ENCODE data around the gene NKX1-2.

The NKX1-2 gene
- 0 reads per million in 3 experiments for total RNA-seq

DNA sequence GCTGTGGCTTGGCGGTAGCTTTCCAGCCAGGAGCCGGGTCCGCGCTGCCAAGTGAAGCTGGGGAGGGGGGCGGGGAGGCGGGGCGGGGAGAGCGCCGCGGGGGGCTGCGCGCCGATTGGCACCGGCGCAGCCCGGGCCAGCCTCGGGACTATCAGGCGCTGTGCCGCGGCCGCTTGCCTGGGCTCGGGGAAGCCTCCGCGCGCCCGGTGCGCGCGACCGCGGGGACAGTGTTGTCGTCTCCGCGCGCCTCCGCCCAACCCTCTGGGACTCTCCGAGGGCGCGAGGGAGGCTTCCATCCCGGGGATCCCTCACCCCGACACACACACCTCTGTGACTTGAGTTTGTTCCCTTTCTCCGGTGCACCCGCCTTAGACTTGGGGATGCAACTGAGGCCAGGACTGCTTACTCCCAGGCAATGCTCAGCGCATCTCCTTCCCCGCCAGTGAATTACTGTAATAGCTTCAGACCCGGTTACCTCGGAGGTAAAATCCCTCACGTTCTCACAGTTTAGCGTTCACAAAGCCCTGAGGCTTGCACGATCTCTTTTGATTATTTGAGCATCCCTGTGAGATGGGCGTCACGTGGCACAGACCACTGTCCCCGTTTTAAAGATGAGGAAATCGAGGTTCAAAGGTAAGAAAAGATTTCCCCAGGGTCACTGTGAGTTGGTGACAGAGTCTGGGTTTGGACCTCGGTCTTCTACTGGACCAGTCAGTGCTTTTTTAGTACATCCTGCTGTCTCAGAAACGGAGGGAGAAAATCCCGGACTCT lies at the start of gene NKX1-2:
Gene NKX1-2, minus strand, starts transcription at position 24 of the 771 bp plus-strand sequence. CDS start 92 bp downstream, outside the sequence.
- no peak for DNase-seq

DNA sequence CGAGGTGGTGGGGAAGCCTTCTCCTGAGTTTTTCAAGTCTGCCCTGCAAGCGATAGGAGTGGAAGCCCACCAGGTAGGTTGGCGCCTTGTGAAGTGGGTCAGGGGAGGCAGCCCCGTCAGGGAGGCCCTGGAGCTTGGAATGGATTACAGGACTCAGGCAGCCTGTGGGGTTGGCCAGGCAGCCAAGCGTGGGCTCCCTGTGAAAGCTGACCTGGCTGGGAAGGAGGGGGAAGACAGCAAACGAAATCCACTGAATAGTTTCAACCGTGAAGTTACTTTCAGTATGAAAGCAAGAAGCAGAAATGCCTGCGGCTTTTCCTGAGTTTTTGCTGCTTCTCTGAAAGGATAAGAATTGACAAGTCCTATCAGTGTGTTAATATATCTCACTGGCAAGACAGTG lies 48.2 kb upstream of the NKX1-2 start:
- DNase-seq: no peak

DNA sequence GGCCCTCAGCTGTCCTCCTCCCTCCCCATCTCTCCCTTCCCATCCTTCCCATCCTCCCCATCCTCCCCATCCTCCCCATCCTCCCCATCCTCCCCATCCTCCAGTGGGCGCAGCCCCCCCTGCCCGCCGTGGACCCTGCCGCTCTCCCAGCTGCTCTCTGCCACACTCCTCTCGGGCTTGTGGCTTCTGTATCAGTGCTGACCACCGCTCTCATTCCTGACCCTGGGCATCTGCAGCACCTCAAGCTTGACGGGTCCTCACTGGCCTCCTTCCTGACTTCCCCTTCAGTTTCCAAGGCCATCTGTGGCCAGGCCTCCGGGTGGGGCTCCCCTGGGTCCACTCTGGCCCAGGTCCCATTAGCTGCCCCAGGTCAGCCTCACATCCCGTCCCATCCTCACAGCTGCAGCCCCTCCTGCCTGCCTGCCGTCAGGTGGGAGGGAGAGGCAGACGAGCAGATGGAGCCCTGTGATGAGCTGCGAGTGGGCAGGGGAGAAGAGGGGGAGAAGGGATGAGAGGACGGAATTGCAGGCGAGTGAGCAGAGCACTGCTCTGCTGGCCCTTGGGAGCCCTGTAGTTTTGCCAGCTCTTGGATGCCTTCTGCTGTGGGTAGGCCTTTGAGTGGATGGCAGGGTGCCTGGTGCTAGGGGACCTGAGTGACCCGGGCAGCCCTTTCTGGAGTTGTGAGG lies 47.5 kb upstream of the NKX1-2 start:
- no peak for DNase-seq

DNA sequence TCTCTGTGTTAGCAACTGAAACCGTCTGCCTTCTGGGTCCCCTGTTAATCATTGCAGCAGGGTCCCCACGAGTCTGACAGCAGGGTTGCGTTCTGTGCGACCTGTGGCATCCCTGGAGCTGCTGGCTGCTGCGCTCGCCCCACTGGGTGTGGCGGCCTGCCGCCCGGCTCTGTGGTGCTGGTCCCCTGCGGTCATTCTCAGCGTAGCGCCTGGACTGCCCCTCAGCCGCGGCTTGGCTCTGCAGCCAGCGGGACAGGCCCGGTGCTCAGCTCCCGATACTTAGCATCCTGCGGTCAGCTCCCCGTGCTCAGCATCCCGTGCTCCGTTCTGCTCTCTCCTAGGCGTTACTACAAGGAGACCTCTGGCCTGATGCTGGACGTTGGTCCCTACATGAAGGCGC lies 46.8 kb upstream of the NKX1-2 start:
- DNase-seq: no peak

DNA sequence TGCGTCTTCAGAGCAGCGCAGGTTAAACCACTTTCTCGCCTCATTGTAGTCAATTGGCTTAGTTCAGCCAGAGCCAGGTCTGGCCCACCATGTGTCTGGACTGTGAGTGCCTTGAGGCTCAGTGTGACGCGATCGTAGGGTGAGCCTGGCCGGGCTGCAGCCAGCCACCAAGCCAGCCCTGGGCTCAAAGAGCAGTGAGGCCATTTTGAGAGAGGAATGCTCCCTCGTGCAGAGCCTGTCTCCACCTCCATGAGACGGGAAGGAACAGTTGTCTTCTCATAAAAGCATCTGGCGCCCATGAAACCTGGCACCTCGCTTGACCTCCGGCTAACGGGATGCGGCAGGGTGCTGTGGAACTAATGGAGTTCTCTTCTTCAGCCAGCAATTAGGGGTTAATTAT lies 46.3 kb upstream of the NKX1-2 start:
- no peak for DNase-seq

DNA sequence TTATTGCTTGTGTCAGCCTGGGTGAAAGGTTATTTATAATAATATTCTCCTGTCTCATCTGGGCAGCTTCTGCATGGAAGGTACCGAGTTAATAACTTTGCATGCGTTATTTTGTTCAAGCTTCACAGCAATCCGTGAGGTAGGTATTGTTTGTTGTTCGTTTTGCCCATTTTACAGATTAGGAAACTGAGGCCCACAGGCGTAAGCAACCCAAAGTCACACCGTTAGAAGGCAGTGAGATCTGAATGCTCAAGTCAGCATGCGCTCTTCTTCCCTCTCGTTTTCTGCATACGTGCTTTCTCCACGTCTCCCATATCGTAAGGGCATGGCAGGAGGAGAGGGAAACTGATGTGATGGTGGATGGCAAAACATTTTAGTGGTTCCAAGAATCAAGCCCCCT lies 45.9 kb upstream of the NKX1-2 start:
- no peak for DNase-seq

DNA sequence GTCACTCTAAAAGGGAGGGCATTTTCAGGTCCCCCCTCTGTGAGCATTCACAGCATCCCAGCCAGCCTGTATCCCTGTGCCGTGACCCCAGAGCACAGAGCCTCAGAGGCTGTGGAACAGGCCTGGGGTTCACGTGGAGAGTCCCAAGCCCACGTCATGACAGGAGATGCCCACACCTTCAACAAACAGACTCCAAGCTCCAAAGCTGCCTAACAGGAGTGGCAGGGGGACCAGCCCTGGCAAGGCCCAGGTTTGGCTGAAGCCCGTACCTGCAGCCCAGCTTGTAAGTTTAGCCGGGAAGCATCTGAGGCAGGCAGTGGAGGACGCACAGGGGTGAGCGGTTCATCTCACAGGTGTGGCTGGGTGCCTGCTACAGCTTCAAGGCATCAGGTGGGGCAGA lies 45.3 kb upstream of the NKX1-2 start:
- no peak for DNase-seq

DNA sequence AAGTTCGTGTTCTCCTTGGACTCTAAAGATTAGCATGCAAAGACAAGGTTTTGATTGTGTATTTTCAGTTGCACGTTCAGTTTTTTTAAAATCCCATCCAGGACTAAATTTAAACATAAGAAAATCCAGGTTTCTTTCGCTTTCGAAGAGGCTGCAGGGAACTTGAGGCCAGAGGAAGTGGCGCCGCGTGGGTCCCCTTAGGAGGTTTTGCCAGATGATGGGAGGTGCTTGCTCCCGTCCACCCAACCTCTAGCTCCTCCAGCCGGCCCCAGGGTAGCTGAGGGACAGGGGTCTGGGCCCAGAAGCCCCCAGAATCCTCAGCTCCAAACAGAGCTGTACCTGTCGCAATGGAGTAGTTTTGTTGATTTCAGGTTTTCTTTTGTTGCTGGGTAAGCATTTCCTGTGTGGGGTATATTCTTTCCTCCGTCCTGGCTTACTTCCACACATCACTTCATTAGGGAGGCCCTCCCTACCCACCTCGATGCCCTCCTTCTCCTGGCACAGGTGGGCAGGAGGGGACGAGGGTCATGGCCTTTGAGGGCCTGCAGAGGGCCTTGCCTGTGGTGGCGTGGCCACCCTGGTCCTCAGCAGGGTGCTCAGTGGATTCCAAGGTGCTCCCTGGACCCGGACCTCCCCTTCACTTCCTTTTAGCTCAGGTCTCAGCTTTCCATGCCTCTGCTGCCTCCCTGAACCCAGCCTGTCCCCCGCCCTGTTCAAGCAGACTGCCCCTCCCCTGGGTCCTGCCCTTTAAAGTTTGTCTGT lies 44.4 kb upstream of the NKX1-2 start:
- DNase-seq: no peak

DNA sequence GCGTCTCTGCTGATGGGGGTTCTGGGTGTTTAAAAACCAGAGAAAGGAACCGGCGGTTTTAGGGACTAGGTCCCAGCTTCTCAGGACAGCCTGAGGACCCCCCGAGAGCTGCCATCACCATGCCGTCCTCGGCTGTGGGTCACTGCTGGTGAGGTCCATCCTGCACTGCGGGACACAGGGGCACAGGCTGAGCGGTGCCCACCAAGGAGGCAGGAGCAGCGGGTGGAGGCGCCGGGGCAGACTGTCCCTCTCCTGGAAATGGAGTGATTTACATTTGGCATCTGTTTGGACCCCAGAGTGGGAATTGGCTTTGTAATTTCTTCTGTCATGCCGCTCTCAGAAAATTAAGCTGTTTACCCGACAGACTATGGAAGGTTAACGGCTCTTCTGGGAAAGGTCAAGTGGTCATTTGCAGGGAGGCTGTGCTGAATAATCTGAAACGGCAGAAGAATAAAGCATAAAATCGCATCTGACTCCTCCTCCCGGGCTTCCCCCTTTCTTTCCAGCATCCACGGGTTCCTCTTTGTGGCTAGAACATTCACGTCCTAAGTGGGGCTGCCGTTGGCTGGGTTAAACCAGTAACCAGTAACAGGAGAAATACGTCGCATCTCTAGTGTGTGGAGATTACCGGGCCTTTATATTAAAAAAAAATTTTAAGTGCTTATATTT lies 43.5 kb upstream of the NKX1-2 start:
- DNase-seq: no peak

DNA sequence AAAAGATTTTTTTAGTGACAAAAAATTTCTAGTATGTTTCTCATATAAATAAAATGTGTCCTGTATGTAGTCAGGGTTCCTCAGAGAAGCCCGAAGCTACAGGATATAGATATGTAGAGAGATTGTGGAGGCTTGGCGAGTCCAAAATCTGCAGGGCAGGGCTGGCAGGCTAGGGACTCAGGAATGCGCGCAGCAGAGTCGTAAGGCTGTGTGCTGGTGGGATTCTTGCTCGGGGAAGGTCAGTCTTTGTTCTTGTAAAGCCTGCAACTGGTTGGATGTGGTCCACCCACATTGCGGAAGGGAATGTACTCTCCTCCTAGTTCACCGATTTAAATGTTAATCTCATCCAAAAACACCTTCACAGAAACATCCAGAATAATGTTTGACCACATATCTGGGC lies 42.4 kb upstream of the NKX1-2 start:
- DNase-seq: no peak

DNA sequence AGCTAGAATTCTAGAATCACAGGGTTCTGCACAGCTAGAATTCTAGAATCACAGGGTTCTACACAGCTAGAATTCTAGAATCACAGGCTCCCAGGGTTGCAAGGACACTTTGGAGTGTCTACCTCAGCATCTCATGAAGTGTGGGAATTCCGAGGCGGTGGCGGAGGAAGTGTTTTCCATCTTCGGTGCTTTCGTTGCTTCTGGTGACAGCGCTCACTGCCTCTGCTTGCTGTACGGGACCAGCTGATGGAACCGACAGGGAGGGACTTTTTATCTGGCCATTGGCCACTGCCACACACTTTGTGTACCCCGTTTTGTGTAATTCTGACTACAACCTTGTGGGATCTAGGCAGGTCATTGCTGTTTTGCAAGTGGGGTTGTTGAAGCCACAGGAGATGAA lies 41.3 kb upstream of the NKX1-2 start:
- DNase-seq: no peak

DNA sequence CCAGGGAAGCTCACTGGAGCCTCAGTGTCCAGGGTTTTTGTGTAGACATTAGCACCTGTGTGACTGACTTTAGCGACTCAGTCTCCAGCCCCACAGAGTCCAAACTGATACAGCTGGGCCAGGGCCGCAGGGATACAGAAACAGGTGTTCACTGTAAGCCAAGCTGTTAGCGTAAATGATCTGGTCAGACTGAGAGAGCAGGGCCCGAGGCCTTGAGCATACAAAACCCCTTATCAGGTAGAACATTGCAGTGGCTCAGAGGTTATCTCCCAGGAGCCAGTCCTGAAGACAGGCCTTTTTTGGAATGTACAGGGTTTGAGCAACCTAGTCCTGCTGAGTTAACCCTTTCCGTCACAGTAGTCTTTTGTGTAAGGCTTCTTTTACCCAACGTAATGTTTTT lies 36.8 kb upstream of the NKX1-2 start:
- no peak for DNase-seq

DNA sequence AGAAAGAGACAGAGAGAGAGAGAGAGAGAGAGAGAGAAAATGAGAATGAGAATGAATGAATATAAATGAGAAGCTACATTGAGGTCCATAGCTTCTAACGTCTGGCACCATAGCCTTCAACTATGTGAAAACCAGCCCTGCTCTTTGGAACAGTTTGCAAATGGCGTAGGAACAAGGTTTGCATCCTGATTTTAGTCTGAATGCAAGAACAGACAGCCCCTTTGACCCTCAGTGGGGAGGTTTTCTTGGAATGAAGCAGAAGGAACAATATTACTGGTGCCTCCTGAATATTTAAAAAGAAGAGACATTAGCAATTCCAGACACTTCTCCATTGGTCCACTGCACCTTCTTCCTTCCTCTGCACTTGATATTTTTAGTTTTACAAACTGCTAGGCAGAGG lies 34.8 kb upstream of the NKX1-2 start:
- no peak for DNase-seq

DNA sequence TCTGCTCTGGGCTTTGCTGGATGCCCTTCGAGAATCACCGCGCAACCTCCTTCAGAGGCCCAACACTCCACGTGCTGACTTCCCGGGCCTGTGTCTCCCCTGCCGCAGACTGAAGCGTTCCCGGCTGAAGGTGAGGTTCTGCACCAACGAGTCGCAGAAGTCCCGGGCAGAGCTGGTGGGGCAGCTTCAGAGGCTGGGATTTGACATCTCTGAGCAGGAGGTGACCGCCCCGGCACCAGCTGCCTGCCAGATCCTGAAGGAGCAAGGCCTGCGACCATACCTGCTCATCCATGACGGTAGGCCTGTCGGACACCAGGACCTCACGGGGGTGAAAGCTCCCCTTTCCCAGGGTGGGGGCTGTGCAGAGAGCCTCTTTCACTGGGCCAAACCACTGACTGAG lies 34.2 kb upstream of the NKX1-2 start:
- no peak for DNase-seq

DNA sequence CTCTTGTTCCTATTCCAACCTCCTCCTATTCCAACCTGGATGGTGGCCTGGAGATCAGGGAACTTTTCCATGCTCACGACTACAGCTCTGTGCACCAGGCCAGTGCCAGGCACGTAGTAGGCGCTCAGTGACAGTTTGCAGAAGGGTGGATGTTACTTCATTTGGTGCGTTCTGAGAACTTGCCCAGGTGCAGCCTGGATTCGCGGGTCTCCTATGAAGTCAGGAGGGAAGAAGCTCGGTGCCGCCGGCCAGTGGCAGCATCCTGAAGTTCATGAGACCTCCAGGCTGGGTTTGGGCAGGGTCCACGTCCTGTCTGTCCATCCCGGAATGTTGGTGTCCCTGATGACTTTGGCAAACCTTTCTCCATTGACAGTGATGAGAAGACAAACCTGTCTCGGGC lies 33.0 kb upstream of the NKX1-2 start:
- no peak for DNase-seq

DNA sequence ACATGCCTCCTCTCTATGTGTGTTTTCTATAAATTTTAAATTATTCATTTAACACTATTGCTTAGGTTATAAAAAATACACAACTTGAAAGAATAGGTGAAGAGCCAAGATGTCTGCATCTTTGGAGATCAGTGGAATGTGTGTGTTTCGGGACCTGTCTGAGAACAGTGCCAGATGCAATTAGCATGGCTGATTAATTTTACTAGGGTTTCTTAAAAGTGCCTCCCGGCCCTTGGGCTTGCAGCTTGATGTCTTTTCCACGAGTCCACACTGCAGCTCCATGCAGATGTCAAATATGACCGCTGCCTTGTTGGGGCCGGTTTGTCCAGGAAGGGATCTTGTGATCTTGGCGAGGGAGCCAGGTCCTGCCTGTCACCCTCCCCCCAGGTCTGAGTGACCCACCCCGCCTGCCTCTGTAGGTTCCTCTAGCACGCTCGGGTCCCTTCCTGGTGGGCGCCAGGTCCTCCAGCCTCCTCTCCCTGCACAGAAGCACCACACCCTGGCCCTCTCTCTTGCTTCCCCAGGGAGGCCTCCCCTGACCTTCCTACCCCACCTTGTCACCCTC lies 32.5 kb upstream of the NKX1-2 start:
- DNase-seq: no peak

DNA sequence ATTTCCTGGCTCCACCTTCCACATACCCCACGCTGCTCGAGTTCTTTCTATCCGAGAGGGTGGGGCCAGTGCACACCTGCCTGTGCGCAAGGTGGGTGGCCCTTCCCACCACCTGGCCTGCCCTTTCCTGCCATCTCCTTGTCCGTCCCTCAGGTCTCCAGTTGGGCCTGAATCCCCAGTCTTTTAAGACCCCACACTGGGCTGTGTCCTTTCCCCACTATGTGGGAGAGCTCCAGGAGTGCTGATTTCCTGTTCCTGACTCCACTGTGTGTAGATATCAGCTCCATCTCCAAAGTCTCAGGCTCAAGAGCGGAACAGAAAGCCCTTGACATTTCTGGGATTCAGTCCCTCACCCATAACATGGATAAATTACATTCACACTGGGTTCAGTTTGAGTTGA lies 31.9 kb upstream of the NKX1-2 start:
- DNase-seq: no peak

DNA sequence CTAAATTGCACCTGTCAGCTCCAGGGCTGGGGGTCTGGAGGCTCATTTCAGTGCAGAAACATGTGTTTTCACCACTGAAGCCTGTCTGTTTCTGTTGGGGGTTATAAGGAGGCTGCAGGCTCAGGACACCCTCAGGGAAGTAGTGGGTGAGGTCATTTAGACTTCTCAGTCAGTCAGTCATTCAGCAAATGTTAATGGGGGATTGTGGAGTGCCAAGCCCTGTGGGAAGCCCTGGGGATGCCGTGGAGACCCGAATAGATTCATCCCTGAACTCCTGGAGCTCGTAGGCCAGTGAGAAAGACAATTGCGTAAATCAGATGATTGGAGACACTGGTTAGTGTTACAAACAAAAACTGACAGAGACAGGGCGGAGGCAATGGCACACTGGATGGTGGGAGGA lies 31.0 kb upstream of the NKX1-2 start:
- DNase-seq: no peak

DNA sequence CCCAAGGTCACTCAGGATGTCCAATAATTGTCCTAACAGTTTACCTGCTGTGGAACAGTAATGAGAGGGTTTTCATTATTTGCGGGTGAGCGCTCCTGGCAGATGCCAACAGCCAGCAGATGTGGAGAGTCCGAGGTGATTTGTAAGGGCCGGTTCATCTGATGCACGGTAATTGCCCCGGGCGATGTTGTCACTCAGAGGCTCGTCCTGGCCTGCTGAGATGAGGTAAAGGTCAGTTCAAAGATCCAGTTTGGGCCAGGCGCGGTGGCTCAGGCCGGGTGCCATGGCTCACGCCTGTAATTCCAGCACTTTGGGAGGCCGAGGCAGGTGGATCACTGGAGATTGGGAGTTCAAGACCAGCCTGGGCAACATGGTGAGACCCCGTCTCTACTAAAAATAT lies 28.7 kb upstream of the NKX1-2 start:
- DNase-seq: no peak

DNA sequence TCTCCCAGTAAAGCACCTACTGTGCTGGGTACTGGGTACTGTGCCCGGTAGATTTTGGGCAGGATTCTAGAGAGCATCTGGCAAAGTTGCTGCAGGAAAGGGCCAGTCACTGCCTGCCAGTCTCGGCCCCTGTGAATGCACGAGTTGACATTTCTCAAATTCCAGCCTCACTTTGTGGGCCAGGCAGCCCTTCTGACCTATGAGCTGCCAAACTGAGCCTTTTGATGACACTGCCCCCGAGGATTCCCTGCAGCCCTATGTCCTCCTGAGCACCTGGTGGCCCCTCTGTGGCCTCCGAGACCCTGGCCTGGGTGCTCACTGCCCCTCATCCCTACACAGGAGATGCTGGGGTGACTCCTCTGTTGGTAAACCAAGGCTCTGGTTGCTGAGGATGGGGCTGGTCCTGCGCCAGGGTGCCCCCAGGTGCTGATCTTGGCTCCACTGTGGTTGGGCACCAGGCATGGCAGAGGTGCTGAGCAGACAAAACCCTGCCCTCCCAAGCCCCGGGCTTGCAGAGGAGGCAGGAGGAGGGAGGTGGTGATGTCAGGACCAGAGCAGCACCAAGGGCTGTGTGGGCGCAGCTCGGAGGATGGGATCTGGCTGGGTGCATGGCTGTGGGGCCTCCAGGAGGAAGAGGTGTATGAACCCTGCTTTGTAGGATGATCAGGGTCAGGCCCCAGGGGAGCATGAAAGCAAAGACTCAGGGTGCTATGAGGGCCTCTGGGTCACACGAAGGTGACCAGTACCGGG lies 28.0 kb upstream of the NKX1-2 start:
- no peak for DNase-seq

DNA sequence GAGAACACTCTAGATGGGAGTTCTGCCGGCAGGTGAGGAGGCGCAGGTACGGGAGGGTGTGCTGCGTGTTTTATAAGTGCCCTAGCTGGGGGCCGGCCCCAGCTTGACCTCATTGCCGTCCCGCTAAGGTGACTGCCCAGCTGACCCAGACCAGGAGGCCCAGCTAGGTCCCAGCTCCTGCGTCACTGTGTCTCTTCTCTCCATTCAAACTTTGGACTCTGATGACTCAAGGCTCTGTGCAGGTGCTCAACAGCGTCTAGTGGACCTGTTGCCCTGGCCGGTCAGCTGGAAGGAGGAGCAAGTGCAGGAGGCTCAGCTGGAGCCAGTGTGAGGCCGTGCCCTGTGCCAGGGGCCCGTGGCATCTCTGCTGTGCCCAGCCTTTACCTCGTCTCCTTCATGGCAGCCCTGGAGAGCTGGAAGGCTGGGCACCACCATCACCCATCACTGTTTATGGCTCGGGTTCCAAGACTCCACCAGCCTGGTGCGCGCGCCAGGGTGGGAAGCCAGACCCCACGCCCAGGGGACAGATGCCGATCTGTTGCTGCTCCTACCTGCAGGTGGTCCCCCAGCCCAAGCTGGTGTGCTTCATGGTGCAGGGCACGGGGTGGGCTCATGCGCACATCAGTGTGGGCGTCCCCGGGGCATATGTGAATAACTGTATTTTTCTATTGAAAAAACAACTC lies 26.3 kb upstream of the NKX1-2 start:
- DNase-seq: no peak

All from central memory CD4-positive, alpha-beta T cell (primary cell).